PC-3 (cell line): Measurements from ENCODE around the gene EFCAB3.

Experiments
- CTCF ChIP-seq: fragments of 300-600 bp; sonication (generic); conservative IDR thresholded peaks from 2 replicates; pipeline ENCODE4 v1.5.1; 2017; ENCODE audit warnings: antibody characterized with exemption, low read depth, mild to moderate bottlenecking, low read length
- EZH2 ChIP-seq: fragments of 300-600 bp; sonication (generic); IDR thresholded peaks from one replicate; pipeline ENCODE4 v1.6.1; 2017; ENCODE audit warnings: antibody characterized with exemption, mild to moderate bottlenecking, low read length; ENCODE audit not compliant: unreplicated experiment

- TF ChIP-seq CTCF (no peak), EZH2 (no peak)
Measured at GRCh38 chr17:62388856-62389255, 8.5 kb downstream of the EFCAB3 start.
